ENCODE data around the gene CACNA1A. TPM values are rescaled to one million over a fixed set of nuclear protein-coding genes. Genes with fewer than 3 reads are reported as not detected.
A peak's percentile ranks its signal among the peaks of the same experiment; 100 is the strongest.

The CACNA1A gene
- total and polyA plus RNA-seq, 2 experiments from 2014 or later = 3.0 to 8.5 TPM

- H3K4me2 ChIP-seq (ENCODE audit: unreplicated experiment) = no peak overlapping the region
- 49 to 69% methylated on average over 2 of the region's 2 CpGs for WGBS, 2 experiments (ENCODE audit: low coverage in 1 of 2, low lambda C conversion rate in 2 of 2, missing lambda C conversion rate in 2 of 2)
- H3K9me2 ChIP-seq (ENCODE audit: insufficient read depth) = no peaks in the 10 kb centered on the region
- H3F3A ChIP-seq (ENCODE audit: insufficient read depth) = no peaks in the 10 kb centered on the region
- no peak overlapping the region for H2AFZ ChIP-seq
- in situ Hi-C loops (cut with MboI) = no loop called here
- DNase-seq = no peak
- H3K27me3 ChIP-seq (replicated peaks; ENCODE audit: insufficient read depth) = no peaks in the 10 kb centered on the region
- H3K79me2 ChIP-seq (ENCODE audit: insufficient read depth) = no peaks in the 10 kb centered on the region
- no peak overlapping the region for H3K9ac ChIP-seq
- H3K9me3 ChIP-seq (ENCODE audit: low read depth) = no peaks in the 10 kb centered on the region
- H4K20me1 ChIP-seq (ENCODE audit: insufficient read depth) = no peaks in the 10 kb centered on the region
- no peaks in the 10 kb centered on the region for H3K4me1 ChIP-seq (ENCODE audit: insufficient read depth)
- no peak overlapping the region for H3K27ac ChIP-seq
- TF ChIP-seq EZH2 (IDR thresholded peaks at IDR 0.05; ENCODE audit: insufficient read depth, poor library complexity, severe bottlenecking) (no peak), EZH2phosphoT487 (IDR thresholded peaks at IDR 0.05; ENCODE audit: insufficient read depth, low read depth) (no peak)
- H3K36me3 ChIP-seq (ENCODE audit: low read depth) = no peaks in the 10 kb centered on the region
- H3K4me3 ChIP-seq = no peak overlapping the region
Measured at GRCh38 chr19:13313875-13314274, 192.4 kb downstream of the CACNA1A start.

GRCh38 chr19:13309864-13310263 lies 196.4 kb downstream of the CACNA1A start:
- H3K27ac ChIP-seq = no peak overlapping the region
- in situ Hi-C loops (cut with MboI) = no loop called here
- H4K20me1 ChIP-seq (ENCODE audit: insufficient read depth) = no peaks in the 10 kb centered on the region
- H3K79me2 ChIP-seq (ENCODE audit: insufficient read depth) = no peaks in the 10 kb centered on the region
- H3K4me3 ChIP-seq = no peak overlapping the region
- TF ChIP-seq EZH2 (IDR thresholded peaks at IDR 0.05; ENCODE audit: insufficient read depth, poor library complexity, severe bottlenecking) = no peak
- TF ChIP-seq EZH2phosphoT487 (IDR thresholded peaks at IDR 0.05; ENCODE audit: insufficient read depth, low read depth) = no peak
- no peaks in the 10 kb centered on the region for H3K36me3 ChIP-seq (ENCODE audit: low read depth)
- 79 to 80% methylated on average over 8 of the region's 8 CpGs for WGBS, 2 experiments (ENCODE audit: low coverage in 1 of 2, low lambda C conversion rate in 2 of 2, missing lambda C conversion rate in 2 of 2)
- no peak overlapping the region for H2AFZ ChIP-seq
- H3F3A ChIP-seq (ENCODE audit: insufficient read depth) = no peaks in the 10 kb centered on the region
- DNase-seq = no peak
- no peaks in the 10 kb centered on the region for H3K4me1 ChIP-seq (ENCODE audit: insufficient read depth)
- no peaks in the 10 kb centered on the region for H3K9me2 ChIP-seq (ENCODE audit: insufficient read depth)
- no peak overlapping the region for H3K4me2 ChIP-seq (ENCODE audit: unreplicated experiment)
- no peaks in the 10 kb centered on the region for H3K27me3 ChIP-seq (replicated peaks; ENCODE audit: insufficient read depth)
- H3K9me3 ChIP-seq (ENCODE audit: low read depth) = no peaks in the 10 kb centered on the region
- H3K9ac ChIP-seq = no peak overlapping the region

- WGBS, 2 experiments (ENCODE audit: low coverage in 1 of 2, low lambda C conversion rate in 2 of 2, missing lambda C conversion rate in 2 of 2) = 66 to 68% methylated on average over 23 to 24 of the region's 24 CpGs
- no peak overlapping the region for H3K4me2 ChIP-seq (ENCODE audit: unreplicated experiment)
- no peaks in the 10 kb centered on the region for H4K20me1 ChIP-seq (ENCODE audit: insufficient read depth)
- no peaks in the 10 kb centered on the region for H3K9me2 ChIP-seq (ENCODE audit: insufficient read depth)
- H3K4me3 ChIP-seq = no peak overlapping the region
- no peaks in the 10 kb centered on the region for H3K4me1 ChIP-seq (ENCODE audit: insufficient read depth)
- DNase-seq = no peak
- in situ Hi-C loops (cut with MboI) = no loop called here
- H2AFZ ChIP-seq = no peak overlapping the region
- no peak overlapping the region for H3K27ac ChIP-seq
- H3K79me2 ChIP-seq (ENCODE audit: insufficient read depth) = no peaks in the 10 kb centered on the region
- H3K27me3 ChIP-seq (replicated peaks; ENCODE audit: insufficient read depth) = no peaks in the 10 kb centered on the region
- H3F3A ChIP-seq (ENCODE audit: insufficient read depth) = no peaks in the 10 kb centered on the region
- H3K36me3 ChIP-seq (ENCODE audit: low read depth) = no peaks in the 10 kb centered on the region
- TF ChIP-seq EZH2 (IDR thresholded peaks at IDR 0.05; ENCODE audit: insufficient read depth, poor library complexity, severe bottlenecking) (no peak), EZH2phosphoT487 (IDR thresholded peaks at IDR 0.05; ENCODE audit: insufficient read depth, low read depth) (no peak)
- no peaks in the 10 kb centered on the region for H3K9me3 ChIP-seq (ENCODE audit: low read depth)
- no peak overlapping the region for H3K9ac ChIP-seq
Measured at GRCh38 chr19:13303381-13304129, 202.7 kb downstream of the CACNA1A start.

GRCh38 chr19:13302526-13303270 lies 203.6 kb downstream of the CACNA1A start:
- H3K4me3 ChIP-seq = no peak overlapping the region
- H3K79me2 ChIP-seq (ENCODE audit: insufficient read depth) = no peaks in the 10 kb centered on the region
- no peaks in the 10 kb centered on the region for H3F3A ChIP-seq (ENCODE audit: insufficient read depth)
- H3K9me2 ChIP-seq (ENCODE audit: insufficient read depth) = no peaks in the 10 kb centered on the region
- H3K9ac ChIP-seq = no peak overlapping the region
- WGBS, 2 experiments (ENCODE audit: low coverage in 1 of 2, low lambda C conversion rate in 2 of 2, missing lambda C conversion rate in 2 of 2) = 9 to 14% methylated on average over 12 of the region's 12 CpGs
- H3K4me1 ChIP-seq (ENCODE audit: insufficient read depth) = no peaks in the 10 kb centered on the region
- no peaks in the 10 kb centered on the region for H3K27me3 ChIP-seq (replicated peaks; ENCODE audit: insufficient read depth)
- in situ Hi-C loops (cut with MboI) = no loop called here
- H4K20me1 ChIP-seq (ENCODE audit: insufficient read depth) = no peaks in the 10 kb centered on the region
- no peak overlapping the region for H3K4me2 ChIP-seq (ENCODE audit: unreplicated experiment)
- H3K36me3 ChIP-seq (ENCODE audit: low read depth) = no peaks in the 10 kb centered on the region
- TF ChIP-seq EZH2 (IDR thresholded peaks at IDR 0.05; ENCODE audit: insufficient read depth, poor library complexity, severe bottlenecking) (no peak), EZH2phosphoT487 (IDR thresholded peaks at IDR 0.05; ENCODE audit: insufficient read depth, low read depth) (no peak)
- H3K9me3 ChIP-seq (ENCODE audit: low read depth) = no peaks in the 10 kb centered on the region
- H2AFZ ChIP-seq = no peak overlapping the region
- no peak overlapping the region for H3K27ac ChIP-seq
- DNase-seq = peak; percentile 22

Measured in GM23248 (cell line).